Measurements from ENCODE around the gene NME9. TPM values are rescaled to one million over a fixed set of nuclear protein-coding genes. Genes with fewer than 3 reads are reported as not detected.

Gene NME9
- total and polyA plus RNA-seq, 10 of the 15 experiments (the other 5 are each of a cell fraction or from before 2014, with no cell fraction given): 0.09 to 0.68 (median 0.22) TPM; not detected in 6

DNA sequence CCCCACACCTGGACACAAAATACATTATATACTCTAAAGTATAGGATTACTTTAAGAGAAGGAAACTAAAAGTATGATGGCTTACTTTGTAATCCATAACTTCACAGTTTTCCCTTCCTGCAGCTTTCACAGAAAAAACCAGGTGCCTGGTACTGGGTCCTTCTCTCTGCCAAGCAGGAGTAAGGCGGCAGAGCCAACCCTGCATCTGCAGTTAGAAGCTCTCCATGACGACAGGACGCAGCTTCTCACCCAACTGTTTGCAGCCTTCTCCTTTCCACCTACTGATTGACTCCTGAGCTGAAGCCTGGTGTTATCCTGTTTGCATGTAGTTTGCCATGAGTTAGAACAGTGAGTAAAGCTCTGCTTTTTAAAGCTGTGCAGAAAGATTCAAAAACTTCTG is 25.4 kb upstream of the NME9 start:
- RAD21 ChIA-PET (ENCODE audit: unreplicated experiment): no interaction called here
- Histone ChIP-seq H3K27ac (ENCODE audit: control insufficient read depth, insufficient read depth) (no peak overlapping the region), H3K4me2 (ENCODE audit: control insufficient read depth, insufficient read depth) (no peak overlapping the region), H3K9ac (ENCODE audit: control insufficient read depth, insufficient read depth, low read length) (no peak overlapping the region), H2AFZ (ENCODE audit: control insufficient read depth, low read depth, low read length) (no peak overlapping the region), H3K9me3 (replicated peaks; ENCODE audit: control insufficient read depth, insufficient read depth, low read length) (no peaks in the 10 kb centered on the region), H3K36me3 (ENCODE audit: control insufficient read depth in 2 of 2, insufficient read depth in 2 of 2, low read length in 1 of 2) (no peaks in the 10 kb centered on the region), H3K4me1 (ENCODE audit: control insufficient read depth, insufficient read depth, low read length) (no peaks in the 10 kb centered on the region), H3K79me2 (ENCODE audit: control insufficient read depth, insufficient read depth, low read length) (no peaks in the 10 kb centered on the region), H3K27me3 (replicated peaks in 1 of 2; ENCODE audit: control insufficient read depth in 2 of 2, insufficient read depth in 2 of 2, low read length in 1 of 2) (peaks cover 3 to 14% of the 10 kb centered on the region in 2 experiments; a peak in 3 of 4 replicates), H3K4me3 (no peak overlapping the region), H4K20me1 (ENCODE audit: control insufficient read depth, insufficient read depth) (no peaks in the 10 kb centered on the region)
- intact Hi-C loops (cut with micrococcal nuclease; ENCODE audit: unreplicated experiment) (no loop called here), in situ Hi-C loops (cut with MboI) (no loop called here)
- SMC1A ChIA-PET (ENCODE audit: uncharacterized antibody, unreplicated experiment): interaction anchor here (1.1 kb wide), 1 partner anchor 382 kb away, joined by 3 read pairs; no protein-coding TSS in a partner anchor
- no peak for DNase-seq (ENCODE audit: low read depth, low spot score)
- WGBS (ENCODE audit: insufficient coverage, insufficient replicate concordance, low lambda C conversion rate, missing lambda C conversion rate): 10% methylated on average over 3 of the region's 3 CpGs
- TF ChIP-seq RELA (IDR thresholded peaks at IDR 0.05; ENCODE audit: borderline replicate concordance, partially characterized antibody) (no peak), TCF12 (IDR thresholded peaks at IDR 0.05; ENCODE audit: low read depth, low read length) (no peak)
- TF ChIP-seq, protein P1, sequence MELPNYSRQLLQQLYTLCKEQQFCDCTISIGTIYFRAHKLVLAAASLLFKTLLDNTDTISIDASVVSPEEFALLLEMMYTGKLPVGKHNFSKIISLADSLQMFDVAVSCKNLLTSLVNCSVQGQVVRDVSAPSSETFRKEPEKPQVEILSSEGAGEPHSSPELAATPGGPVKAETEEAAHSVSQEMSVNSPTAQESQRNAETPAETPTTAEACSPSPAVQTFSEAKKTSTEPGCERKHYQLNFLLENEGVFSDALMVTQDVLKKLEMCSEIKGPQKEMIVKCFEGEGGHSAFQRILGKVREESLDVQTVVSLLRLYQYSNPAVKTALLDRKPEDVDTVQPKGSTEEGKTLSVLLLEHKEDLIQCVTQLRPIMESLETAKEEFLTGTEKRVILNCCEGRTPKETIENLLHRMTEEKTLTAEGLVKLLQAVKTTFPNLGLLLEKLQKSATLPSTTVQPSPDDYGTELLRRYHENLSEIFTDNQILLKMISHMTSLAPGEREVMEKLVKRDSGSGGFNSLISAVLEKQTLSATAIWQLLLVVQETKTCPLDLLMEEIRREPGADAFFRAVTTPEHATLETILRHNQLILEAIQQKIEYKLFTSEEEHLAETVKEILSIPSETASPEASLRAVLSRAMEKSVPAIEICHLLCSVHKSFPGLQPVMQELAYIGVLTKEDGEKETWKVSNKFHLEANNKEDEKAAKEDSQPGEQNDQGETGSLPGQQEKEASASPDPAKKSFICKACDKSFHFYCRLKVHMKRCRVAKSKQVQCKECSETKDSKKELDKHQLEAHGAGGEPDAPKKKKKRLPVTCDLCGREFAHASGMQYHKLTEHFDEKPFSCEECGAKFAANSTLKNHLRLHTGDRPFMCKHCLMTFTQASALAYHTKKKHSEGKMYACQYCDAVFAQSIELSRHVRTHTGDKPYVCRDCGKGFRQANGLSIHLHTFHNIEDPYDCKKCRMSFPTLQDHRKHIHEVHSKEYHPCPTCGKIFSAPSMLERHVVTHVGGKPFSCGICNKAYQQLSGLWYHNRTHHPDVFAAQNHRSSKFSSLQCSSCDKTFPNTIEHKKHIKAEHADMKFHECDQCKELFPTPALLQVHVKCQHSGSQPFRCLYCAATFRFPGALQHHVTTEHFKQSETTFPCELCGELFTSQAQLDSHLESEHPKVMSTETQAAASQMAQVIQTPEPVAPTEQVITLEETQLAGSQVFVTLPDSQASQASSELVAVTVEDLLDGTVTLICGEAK (IDR thresholded peaks at IDR 0.05; ENCODE audit: borderline replicate concordance): no peak
- no peak for ATAC-seq
- POLR2A ChIA-PET: no interaction called here
- FAIRE-seq: no peak
- CTCF ChIA-PET: no interaction called here
- no TSS peak for BruUV-seq (replicated peaks)

DNA sequence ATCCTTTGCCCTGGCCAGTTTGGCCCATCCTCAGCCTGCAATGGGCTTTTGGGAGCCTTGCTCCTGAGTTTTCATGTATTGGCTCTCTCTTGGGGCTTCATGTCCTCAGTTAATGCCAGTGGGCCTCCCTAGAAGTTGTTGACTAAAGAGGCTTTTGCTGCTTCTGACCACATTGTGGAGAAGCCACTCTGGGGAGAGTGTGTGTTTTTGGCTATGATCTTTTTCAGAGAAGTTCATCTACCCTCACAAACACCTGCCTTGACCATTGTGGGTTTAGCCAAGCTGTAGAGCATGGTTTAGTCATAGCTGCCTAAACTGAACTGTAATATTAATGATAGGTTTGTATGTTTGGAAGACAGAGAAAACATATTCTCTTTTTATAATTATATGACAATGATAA is 24.7 kb upstream of the NME9 start:
- H3K27me3 ChIP-seq (replicated peaks in 1 of 2; ENCODE audit: control insufficient read depth in 2 of 2, insufficient read depth in 2 of 2, low read length in 1 of 2): peaks cover 4 to 18% of the 10 kb centered on the region in 2 experiments; a peak in 3 of 4 replicates
- H2AFZ ChIP-seq (ENCODE audit: control insufficient read depth, low read depth, low read length): no peak overlapping the region
- H3K4me1 ChIP-seq (ENCODE audit: control insufficient read depth, insufficient read depth, low read length): no peaks in the 10 kb centered on the region
- in situ Hi-C loops (cut with MboI): no loop called here
- no TSS peak for BruUV-seq (replicated peaks)
- no peaks in the 10 kb centered on the region for H3K36me3 ChIP-seq (ENCODE audit: control insufficient read depth in 2 of 2, insufficient read depth in 2 of 2, low read length in 1 of 2)
- CTCF ChIA-PET: no interaction called here
- no peaks in the 10 kb centered on the region for H4K20me1 ChIP-seq (ENCODE audit: control insufficient read depth, insufficient read depth)
- H3K79me2 ChIP-seq (ENCODE audit: control insufficient read depth, insufficient read depth, low read length): no peaks in the 10 kb centered on the region
- RAD21 ChIA-PET (ENCODE audit: unreplicated experiment): no interaction called here
- SMC1A ChIA-PET (ENCODE audit: uncharacterized antibody, unreplicated experiment): no interaction called here
- POLR2A ChIA-PET: no interaction called here
- intact Hi-C loops (cut with micrococcal nuclease; ENCODE audit: unreplicated experiment): no loop called here
- no peak overlapping the region for H3K9ac ChIP-seq (ENCODE audit: control insufficient read depth, insufficient read depth, low read length)
- H3K4me2 ChIP-seq (ENCODE audit: control insufficient read depth, insufficient read depth): no peak overlapping the region
- no peaks in the 10 kb centered on the region for H3K9me3 ChIP-seq (replicated peaks; ENCODE audit: control insufficient read depth, insufficient read depth, low read length)
- ATAC-seq (no peak), DNase-seq (ENCODE audit: low read depth, low spot score) (no peak), FAIRE-seq (no peak)
- no peak overlapping the region for H3K4me3 ChIP-seq
- H3K27ac ChIP-seq (ENCODE audit: control insufficient read depth, insufficient read depth): no peak overlapping the region
- TF ChIP-seq FOS (IDR thresholded peaks at IDR 0.05; ENCODE audit: borderline replicate concordance, extremely low read depth, insufficient read length) (no peak), TBL1XR1 (IDR thresholded peaks at IDR 0.05; ENCODE audit: low read depth, low read length) (no peak), CBX3 (IDR thresholded peaks at IDR 0.05; ENCODE audit: borderline replicate concordance, low read depth) (no peak)
- TF ChIP-seq, protein P2, sequence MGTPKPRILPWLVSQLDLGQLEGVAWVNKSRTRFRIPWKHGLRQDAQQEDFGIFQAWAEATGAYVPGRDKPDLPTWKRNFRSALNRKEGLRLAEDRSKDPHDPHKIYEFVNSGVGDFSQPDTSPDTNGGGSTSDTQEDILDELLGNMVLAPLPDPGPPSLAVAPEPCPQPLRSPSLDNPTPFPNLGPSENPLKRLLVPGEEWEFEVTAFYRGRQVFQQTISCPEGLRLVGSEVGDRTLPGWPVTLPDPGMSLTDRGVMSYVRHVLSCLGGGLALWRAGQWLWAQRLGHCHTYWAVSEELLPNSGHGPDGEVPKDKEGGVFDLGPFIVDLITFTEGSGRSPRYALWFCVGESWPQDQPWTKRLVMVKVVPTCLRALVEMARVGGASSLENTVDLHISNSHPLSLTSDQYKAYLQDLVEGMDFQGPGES (IDR thresholded peaks at IDR 0.05): no peak
- TF ChIP-seq, protein P3, sequence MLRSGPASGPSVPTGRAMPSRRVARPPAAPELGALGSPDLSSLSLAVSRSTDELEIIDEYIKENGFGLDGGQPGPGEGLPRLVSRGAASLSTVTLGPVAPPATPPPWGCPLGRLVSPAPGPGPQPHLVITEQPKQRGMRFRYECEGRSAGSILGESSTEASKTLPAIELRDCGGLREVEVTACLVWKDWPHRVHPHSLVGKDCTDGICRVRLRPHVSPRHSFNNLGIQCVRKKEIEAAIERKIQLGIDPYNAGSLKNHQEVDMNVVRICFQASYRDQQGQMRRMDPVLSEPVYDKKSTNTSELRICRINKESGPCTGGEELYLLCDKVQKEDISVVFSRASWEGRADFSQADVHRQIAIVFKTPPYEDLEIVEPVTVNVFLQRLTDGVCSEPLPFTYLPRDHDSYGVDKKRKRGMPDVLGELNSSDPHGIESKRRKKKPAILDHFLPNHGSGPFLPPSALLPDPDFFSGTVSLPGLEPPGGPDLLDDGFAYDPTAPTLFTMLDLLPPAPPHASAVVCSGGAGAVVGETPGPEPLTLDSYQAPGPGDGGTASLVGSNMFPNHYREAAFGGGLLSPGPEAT (IDR thresholded peaks at IDR 0.05; ENCODE audit: low read depth): no peak
- TF ChIP-seq, protein P4, sequence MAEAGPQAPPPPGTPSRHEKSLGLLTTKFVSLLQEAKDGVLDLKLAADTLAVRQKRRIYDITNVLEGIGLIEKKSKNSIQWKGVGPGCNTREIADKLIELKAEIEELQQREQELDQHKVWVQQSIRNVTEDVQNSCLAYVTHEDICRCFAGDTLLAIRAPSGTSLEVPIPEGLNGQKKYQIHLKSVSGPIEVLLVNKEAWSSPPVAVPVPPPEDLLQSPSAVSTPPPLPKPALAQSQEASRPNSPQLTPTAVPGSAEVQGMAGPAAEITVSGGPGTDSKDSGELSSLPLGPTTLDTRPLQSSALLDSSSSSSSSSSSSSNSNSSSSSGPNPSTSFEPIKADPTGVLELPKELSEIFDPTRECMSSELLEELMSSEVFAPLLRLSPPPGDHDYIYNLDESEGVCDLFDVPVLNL (IDR thresholded peaks at IDR 0.05; ENCODE audit: low read depth, low read length): no peak

Data from GM12878 (cell line).